ENCODE measurements around the gene KLHL26.

KLHL26 gene

GRCh38 chr19:18718015-18718526, 81.2 kb downstream of the KLHL26 start:
- H3K27me3 ChIP-seq (ENCODE audit: control insufficient read depth, insufficient read depth, low read length), result no peaks in the 10 kb centered on the region
- no peaks in the 10 kb centered on the region for H3K9me3 ChIP-seq (ENCODE audit: control insufficient read depth, insufficient read depth, low read length)
- no peaks in the 10 kb centered on the region; the same call in 1 of the 2 replicates for H3K4me1 ChIP-seq (ENCODE audit: control insufficient read depth, insufficient read depth, low read length)
- no peaks in the 10 kb centered on the region; the same call in 1 of the 2 replicates for H3K36me3 ChIP-seq (ENCODE audit: control insufficient read depth, insufficient read depth, low read length)
- no peak overlapping the region for H3K27ac ChIP-seq (ENCODE audit: low read length)
- DNase-seq (ENCODE audit: low read depth, low spot score), result no peak
- no CpG with 5 or more reads among the region's 5 CpGs for WGBS (ENCODE audit: insufficient coverage, insufficient read length)
- no peak overlapping the region for H3K4me3 ChIP-seq (ENCODE audit: low read length)

- H3K4me1 ChIP-seq (ENCODE audit: control insufficient read depth, insufficient read depth, low read length), result no peaks in the 10 kb centered on the region; the same call in 1 of the 2 replicates
- WGBS (ENCODE audit: insufficient coverage, insufficient read length), result no CpG with 5 or more reads among the region's 16 CpGs
These were observed 82.1 kb downstream of the KLHL26 start for GRCh38 chr19:18718846-18719458.

GRCh38 chr19:18719541-18719940, 82.7 kb downstream of the KLHL26 start:
- Histone ChIP-seq H3K27ac (ENCODE audit: low read length) (no peak overlapping the region), H3K4me3 (ENCODE audit: low read length) (no peak overlapping the region), H3K4me1 (ENCODE audit: control insufficient read depth, insufficient read depth, low read length) (no peaks in the 10 kb centered on the region; the same call in 1 of the 2 replicates), H3K36me3 (ENCODE audit: control insufficient read depth, insufficient read depth, low read length) (no peaks in the 10 kb centered on the region), H3K9me3 (ENCODE audit: control insufficient read depth, insufficient read depth, low read length) (no peaks in the 10 kb centered on the region), H3K27me3 (ENCODE audit: control insufficient read depth, insufficient read depth, low read length) (no peaks in the 10 kb centered on the region)
- no peak for DNase-seq (ENCODE audit: low read depth, low spot score)
- WGBS (ENCODE audit: insufficient coverage, insufficient read length), result no CpG with 5 or more reads among the region's 25 CpGs

More at GRCh38 chr19:18718846-18719458, 82.1 kb downstream of the KLHL26 start:
- H3K27me3 ChIP-seq (ENCODE audit: control insufficient read depth, insufficient read depth, low read length), result no peaks in the 10 kb centered on the region
- no peaks in the 10 kb centered on the region; the same call in 1 of the 2 replicates for H3K36me3 ChIP-seq (ENCODE audit: control insufficient read depth, insufficient read depth, low read length)
- no peak overlapping the region for H3K27ac ChIP-seq (ENCODE audit: low read length)
- no peaks in the 10 kb centered on the region for H3K9me3 ChIP-seq (ENCODE audit: control insufficient read depth, insufficient read depth, low read length)
- DNase-seq (ENCODE audit: low read depth, low spot score), result no peak
- H3K4me3 ChIP-seq (ENCODE audit: low read length), result no peak overlapping the region

Data from iPS DF 6.9 (cell line).